ACHN (cell line): ENCODE data around the gene KLHL41.
A peak's percentile ranks its signal among the peaks of the same experiment; 100 is the strongest.

Experiments
- DNase-seq: peaks from one replicate; pipeline ENCODE4 v3.0.0-alpha.2; 2015
- in situ Hi-C: cut with HindIII; loops from 2 replicates; pipeline ENCODE4 v1.10.0; 2017; ENCODE audit warnings: low sequenced_read_pairs, low pct_ligation_motif_present, low pct_unique_long_range_greater_than_20kb

Gene KLHL41

GRCh38 chr2:169509298-169509885 lies at the start of gene KLHL41:
Gene KLHL41 (plus strand): TSS chr2:169509702. CDS start chr2:169509779, 77 bp downstream.
- DNase-seq, result no peak
- in situ Hi-C loops, result no loop called here

- in situ Hi-C loops, result no loop called here
- no peak for DNase-seq
Measured at GRCh38 chr2:169461143-169461542, 48.4 kb upstream of the KLHL41 start.

- in situ Hi-C loops, result no loop called here
Measured at GRCh38 chr2:169462896-169463695, 46.4 kb upstream of the KLHL41 start.

GRCh38 chr2:169464466-169464865 lies 45.0 kb upstream of the KLHL41 start:
- in situ Hi-C loops, result no loop called here
- no peak for DNase-seq

More at GRCh38 chr2:169462896-169463695, 46.4 kb upstream of the KLHL41 start:
- no peak for DNase-seq

- in situ Hi-C loops, result no loop called here
- no peak for DNase-seq
Measured at GRCh38 chr2:169464882-169465281, 44.6 kb upstream of the KLHL41 start.

- in situ Hi-C loops, result no loop called here
- no peak for DNase-seq
Measured at GRCh38 chr2:169468841-169469240, 40.7 kb upstream of the KLHL41 start.

- in situ Hi-C loops, result no loop called here
- DNase-seq, result no peak
Measured at GRCh38 chr2:169469952-169470572, 39.4 kb upstream of the KLHL41 start.

GRCh38 chr2:169472249-169472648 lies 37.3 kb upstream of the KLHL41 start:
- no peak for DNase-seq
- in situ Hi-C loops, result no loop called here

- in situ Hi-C loops, result no loop called here
- no peak for DNase-seq
Measured at GRCh38 chr2:169476459-169476858, 33.0 kb upstream of the KLHL41 start.

GRCh38 chr2:169478339-169478738 lies 31.2 kb upstream of the KLHL41 start:
- DNase-seq, result no peak
- in situ Hi-C loops, result no loop called here

GRCh38 chr2:169478745-169479256 lies 30.7 kb upstream of the KLHL41 start:
- in situ Hi-C loops, result no loop called here
- DNase-seq, result no peak

- DNase-seq, result peak; percentile 82
- in situ Hi-C loops, result no loop called here
Measured at GRCh38 chr2:169479257-169480078, 30.0 kb upstream of the KLHL41 start, which contains the start of gene BBS5. Gene BBS5 (plus strand): TSS chr2:169479494. CDS start chr2:169479554, 60 bp downstream.

GRCh38 chr2:169480079-169480465 lies 29.4 kb upstream of the KLHL41 start:
- in situ Hi-C loops, result no loop called here
- DNase-seq, result no peak

- DNase-seq, result no peak
- in situ Hi-C loops, result no loop called here
Measured at GRCh38 chr2:169485650-169486138, 23.8 kb upstream of the KLHL41 start.

- in situ Hi-C loops, result no loop called here
Measured at GRCh38 chr2:169486487-169486886, 23.0 kb upstream of the KLHL41 start.

GRCh38 chr2:169490834-169491233 lies 18.7 kb upstream of the KLHL41 start:
- in situ Hi-C loops, result no loop called here
- DNase-seq, result no peak

More at GRCh38 chr2:169486487-169486886, 23.0 kb upstream of the KLHL41 start:
- DNase-seq, result no peak

- DNase-seq, result no peak
- in situ Hi-C loops, result no loop called here
Measured at GRCh38 chr2:169491378-169491777, 18.1 kb upstream of the KLHL41 start.

- in situ Hi-C loops, result no loop called here
- no peak for DNase-seq
Measured at GRCh38 chr2:169493360-169493759, 16.1 kb upstream of the KLHL41 start.
